DND-41 (cell line): Measurements from ENCODE around the gene FARP2.

Experiments used
- ATAC-seq: fragments of 200-7000 bp; cut with Tn5 transposase; 3 replicates; pipeline ENCODE4 v1.9.1; 2021; ENCODE audit warnings: low read depth; ENCODE audit not compliant: insufficient read depth
- DNase-seq: peaks from one replicate; pipeline ENCODE4 v3.0.0-alpha.2; 2020
- H2AFZ ChIP-seq: 2 replicates; pipeline ENCODE4 v1.6.0; 2012; ENCODE audit warnings: low read depth, low read length
- H3K27ac ChIP-seq: 2 replicates; pipeline ENCODE4 v1.5.1; 2012; ENCODE audit warnings: low read length, inconsistent platforms
- H3K27me3 ChIP-seq: fragments of 200-600 bp; sonication (generic); 2 replicates; pipeline ENCODE4 v1.6.0; 2012; ENCODE audit warnings: low read length, mild to moderate bottlenecking, inconsistent platforms; ENCODE audit not compliant: insufficient read depth, poor library complexity
- H3K36me3 ChIP-seq: 2 replicates; pipeline ENCODE4 v1.5.1; 2012; ENCODE audit warnings: low read length, inconsistent platforms; ENCODE audit not compliant: insufficient read depth
- H3K4me1 ChIP-seq: 2 replicates; pipeline ENCODE4 v1.5.1; 2012; ENCODE audit warnings: mild to moderate bottlenecking, low read length; ENCODE audit not compliant: insufficient read depth
- H3K4me2 ChIP-seq: 2 replicates; pipeline ENCODE4 v1.6.0; 2012; ENCODE audit warnings: mild to moderate bottlenecking, moderate library complexity, low read length, inconsistent platforms; ENCODE audit not compliant: insufficient read depth
- H3K4me3 ChIP-seq, 2 experiments: fragments of 200-600 bp in 1 of 2; shearing (Covaris generic) in 1 of 2; 2 replicates each; pipeline ENCODE4 v1.5.1; 2012 to 2016; ENCODE audit warnings: inconsistent platforms in 2 of 2, low read length in 2 of 2, mild to moderate bottlenecking in 2 of 2, low read depth in 1 of 2, moderate library complexity in 1 of 2
- H3K79me2 ChIP-seq: 2 replicates; pipeline ENCODE4 v1.6.0; 2012; ENCODE audit warnings: low read length, inconsistent platforms; ENCODE audit not compliant: insufficient read depth
- H3K9ac ChIP-seq: 2 replicates; pipeline ENCODE4 v1.6.0; 2012; ENCODE audit warnings: low read depth, mild to moderate bottlenecking, inconsistent platforms, low read length, moderate library complexity
- H3K9me3 ChIP-seq: 2 replicates; pipeline ENCODE4 v1.5.1; 2012; ENCODE audit warnings: low read length, moderate library complexity, mild to moderate bottlenecking, inconsistent platforms; ENCODE audit not compliant: insufficient read depth, severe bottlenecking
- H4K20me1 ChIP-seq: 2 replicates; pipeline ENCODE4 v1.6.0; 2012; ENCODE audit warnings: low read length; ENCODE audit not compliant: insufficient read depth
- CTCF ChIP-seq: IDR thresholded peaks from 2 replicates; pipeline ENCODE4 v1.5.1; 2012; ENCODE audit warnings: borderline replicate concordance, low read length, moderate library complexity, mild to moderate bottlenecking; ENCODE audit not compliant: poor library complexity, severe bottlenecking; ENCODE audit errors: extremely low read depth
- EZH2 ChIP-seq: IDR thresholded peaks from 3 replicates; pipeline ENCODE4 v1.6.1; 2012; ENCODE audit warnings: borderline replicate concordance, low read depth, mild to moderate bottlenecking, moderate library complexity, low read length, inconsistent platforms; ENCODE audit not compliant: severe bottlenecking

The FARP2 gene

GRCh38 chr2:241465543-241465942 is 109.5 kb downstream of the FARP2 start:
- Histone ChIP-seq H3K9ac (no peak overlapping the region), H2AFZ (no peak overlapping the region), H3K4me3 (no peak overlapping the region), H4K20me1 (peaks cover 27% of the 10 kb centered on the region), H3K27me3 (no peaks in the 10 kb centered on the region), H3K79me2 (no peaks in the 10 kb centered on the region), H3K4me2 (no peak overlapping the region), H3K9me3 (no peaks in the 10 kb centered on the region), H3K36me3 (no peaks in the 10 kb centered on the region), H3K4me1 (no peaks in the 10 kb centered on the region), H3K27ac (no peak overlapping the region)
- TF ChIP-seq EZH2 (no peak), CTCF (no peak)
- ATAC-seq (no peak), DNase-seq (no peak)

GRCh38 chr2:241466230-241466629 is 110.1 kb downstream of the FARP2 start:
- Histone ChIP-seq H3K27ac (no peak overlapping the region), H3K9ac (no peak overlapping the region), H3K79me2 (no peaks in the 10 kb centered on the region), H3K36me3 (no peaks in the 10 kb centered on the region), H3K4me1 (no peaks in the 10 kb centered on the region), H3K4me2 (no peak overlapping the region), H3K4me3 (no peak overlapping the region), H2AFZ (no peak overlapping the region), H3K9me3 (no peaks in the 10 kb centered on the region), H4K20me1 (peaks cover 27% of the 10 kb centered on the region), H3K27me3 (no peaks in the 10 kb centered on the region)
- TF ChIP-seq CTCF (no peak), EZH2 (no peak)
- no peak for DNase-seq
- no peak for ATAC-seq

- Histone ChIP-seq H3K4me3 (no peak overlapping the region), H3K4me2 (no peak overlapping the region), H3K36me3 (no peaks in the 10 kb centered on the region), H4K20me1 (peaks cover 34% of the 10 kb centered on the region), H3K27ac (no peak overlapping the region), H2AFZ (no peak overlapping the region), H3K27me3 (no peaks in the 10 kb centered on the region), H3K4me1 (no peaks in the 10 kb centered on the region), H3K9me3 (no peaks in the 10 kb centered on the region), H3K9ac (no peak overlapping the region), H3K79me2 (no peaks in the 10 kb centered on the region)
- DNase-seq (no peak), ATAC-seq (no peak)
- no peak for TF ChIP-seq CTCF
Measured at GRCh38 chr2:241467777-241468475, 111.8 kb downstream of the FARP2 start.

GRCh38 chr2:241468476-241468781 is 112.3 kb downstream of the FARP2 start:
- DNase-seq (no peak), ATAC-seq (no peak)
- Histone ChIP-seq H3K9me3 (no peaks in the 10 kb centered on the region), H3K79me2 (no peaks in the 10 kb centered on the region), H3K36me3 (no peaks in the 10 kb centered on the region), H3K27ac (no peak overlapping the region), H3K4me3 (no peak overlapping the region), H3K4me1 (no peaks in the 10 kb centered on the region), H3K27me3 (no peaks in the 10 kb centered on the region), H3K9ac (no peak overlapping the region), H4K20me1 (peaks cover 33% of the 10 kb centered on the region), H2AFZ (no peak overlapping the region), H3K4me2 (no peak overlapping the region)
- TF ChIP-seq EZH2 (no peak), CTCF (no peak)
